Right cardiac atrium (tissue), 5 donors: ENCODE measurements around the gene ABCB10. TPM values are rescaled to one million over a fixed set of nuclear protein-coding genes. Genes with fewer than 3 reads are reported as not detected.
"Not testable (repeated sequence)": the region's sequence is repeated elsewhere in the genome, so short reads cannot be mapped to it uniquely, and the experiment has no call there.

Experiments used
- ATAC-seq, 2 donors: fragments of 200-7000 bp; cut with Tn5 transposase; one replicate each; pipeline versions ENCODE4 v1.8.0 to v1.9.1; 2020; ENCODE audit warnings: moderate library complexity in 2 of 2, mild to moderate bottlenecking in 1 of 2
- DNase-seq, 3 donors: peaks; one replicate each; pipeline ENCODE4 v3.0.0-alpha.2; 2020
- H3K27ac ChIP-seq: one replicate; pipeline ENCODE4 v1.5.1; 2013; ENCODE audit warnings: mild to moderate bottlenecking, low read length, control low read depth, moderate library complexity
- H3K27me3 ChIP-seq: one replicate; pipeline ENCODE4 v1.6.1; 2013; ENCODE audit not compliant: control insufficient read depth, insufficient read depth
- H3K4me1 ChIP-seq: one replicate; pipeline ENCODE4 v1.6.1; 2013; ENCODE audit warnings: low read length; ENCODE audit not compliant: control insufficient read depth, insufficient read depth
- H3K4me3 ChIP-seq: one replicate; pipeline ENCODE4 v1.5.1; 2013; ENCODE audit warnings: low read length, control low read depth
- H3K9me3 ChIP-seq: one replicate; pipeline ENCODE4 v1.6.1; 2013; ENCODE audit warnings: low read length; ENCODE audit not compliant: control insufficient read depth
- WGBS: extraction: QIAGEN DNeasy Blood & Tissue Kit; methylation state at CpG from one replicate; pipeline ENCODE4 v1.1.7; 2013; 5-methylcytosine and 5-hydroxymethylcytosine counted together
- intact Hi-C, 4 donors: fragments of 100-400 bp; cut with DNase I; formaldehyde crosslinking; loops; one replicate each; pipeline versions ENCODE4 v1.11.0 to v1.14.0; 2022 to 2023
- long read RNA-seq, 4 donors: library from polyadenylated mRNA; unstranded; transcript quantifications; one replicate each; pipeline ENCODE4 v2.0.0, GENCODE V29; 2020 to 2021
- polyA plus RNA-seq: library from polyadenylated mRNA; stranded (reverse); fragments of 200-250 nt; gene quantifications from one replicate; pipeline ENCODE4 v1.2.3, GENCODE V29; 2013
- total RNA-seq, 4 donors: library from RNA; stranded (reverse); fragmentation: NEBNext Ultra II Directional; extraction: Animal tissue kit (Norgen Biotek cat#: 25700); gene quantifications; one replicate each; pipeline ENCODE4 v1.2.1, GENCODE V29; 2021
- donor health status: healthy with polysubstance abuse.
- donor health status: DM: no; HTN: yes; CAD: no.
- donor health status: DM: no; HTN: no; CAD: no.
- donor health status: DM: no; HTN: yes; CAD: no; lungs with severe emphysema.
- donor health status: DM: yes; HTN: yes; CAD: no.

ABCB10 gene
- total RNA-seq = 10 to 100 TPM in 3 of 4 donors, 1 to 10 TPM in 1; 9.7 to 15.5 (median 11.5) TPM
- polyA plus RNA-seq = 5.4 TPM
- long read RNA-seq, donor 1, transcript ABCB10-201 (13 exons, 3,857 nt) = major isoform, 33 of 43 reads
- long read RNA-seq, donor 1, partial matches to known transcripts = 5 of 43 reads
- long read RNA-seq, donor 1, other reads (novel, unspliced or antisense) = 5 of 43 reads
- long read RNA-seq, donor 2, transcript ABCB10-201 (13 exons, 3,857 nt) = major isoform, 10 of 11 reads
- long read RNA-seq, donor 2, partial matches to known transcripts = 0 of 11 reads
- long read RNA-seq, donor 2, other reads (novel, unspliced or antisense) = 1 of 11 reads
- long read RNA-seq, donor 3, partial matches to known transcripts = 15 of 17 reads
- long read RNA-seq, donor 3, other reads (novel, unspliced or antisense) = 2 of 17 reads
- long read RNA-seq, donor 4, transcript ABCB10-201 (13 exons, 3,857 nt) = major isoform, 12 of 14 reads
- long read RNA-seq, donor 4, partial matches to known transcripts = 0 of 14 reads
- long read RNA-seq, donor 4, other reads (novel, unspliced or antisense) = 2 of 14 reads

GRCh38 chr1:229558460-229559335 is at the start of gene ABCB10:
Gene ABCB10, minus strand, starts transcription at chr1:229558707. Its CDS starts 55 bp downstream, at chr1:229558652.
- DNase-seq = peak; percentile 97 to 99 (median 98)
- Histone ChIP-seq H3K4me1 (peaks cover 7% of the 10 kb centered on the region), H3K27ac (peak within 1 kb of the TSS; percentile 69), H3K27me3 (no peaks in the 10 kb centered on the region), H3K9me3 (no peaks in the 10 kb centered on the region), H3K4me3 (peak within 1 kb of the TSS; percentile 70)
- WGBS = under 1% methylated on average over 109 of the region's 109 CpGs
- intact Hi-C loops = loop anchor here (2.0 to 10.0 kb wide), 3 partner anchors 66 to 69 kb away; partner anchors contain the start of genes TAF5L (in 4 of the 4) and URB2 (in 4 of the 4)
- peak; percentile 96 for ATAC-seq

- Histone ChIP-seq H3K27ac (no peak overlapping the region), H3K27me3 (no peaks in the 10 kb centered on the region), H3K9me3 (no peaks in the 10 kb centered on the region), H3K4me3 (no peak overlapping the region), H3K4me1 (no peaks in the 10 kb centered on the region)
- 92% methylated on average over 2 of the region's 2 CpGs for WGBS
- intact Hi-C loops = no loop called here
- DNase-seq (no peak), ATAC-seq (no peak)
Observed at GRCh38 chr1:229607370-229607769, 48.9 kb upstream of the ABCB10 start.

- H3K9me3 ChIP-seq = no peaks in the 10 kb centered on the region
- 88% methylated on average over 7 of the region's 7 CpGs for WGBS
- intact Hi-C loops = no loop called here
- DNase-seq (no peak), ATAC-seq (no peak)
- H3K27me3 ChIP-seq = no peaks in the 10 kb centered on the region
- no peaks in the 10 kb centered on the region for H3K4me1 ChIP-seq
- H3K4me3 ChIP-seq = no peak overlapping the region
- no peak overlapping the region for H3K27ac ChIP-seq
Observed at GRCh38 chr1:229603371-229604005, 45.0 kb upstream of the ABCB10 start.

GRCh38 chr1:229600229-229600628 is 41.7 kb upstream of the ABCB10 start:
- Histone ChIP-seq H3K27ac (no peak overlapping the region), H3K4me1 (peaks cover 2% of the 10 kb centered on the region), H3K27me3 (no peaks in the 10 kb centered on the region), H3K4me3 (no peak overlapping the region), H3K9me3 (no peaks in the 10 kb centered on the region)
- DNase-seq (no peak), ATAC-seq (no peak)
- WGBS = 96% methylated on average over 5 of the region's 5 CpGs
- intact Hi-C loops = no loop called here

- 78% methylated on average over 3 of the region's 3 CpGs for WGBS
- Histone ChIP-seq H3K27ac (no peak overlapping the region), H3K9me3 (no peaks in the 10 kb centered on the region), H3K27me3 (no peaks in the 10 kb centered on the region), H3K4me3 (no peak overlapping the region), H3K4me1 (peaks cover 2% of the 10 kb centered on the region)
- peak in 2 of 3 donors; percentile 41 to 58 for DNase-seq
- ATAC-seq = peak in 1 of 2 donors; percentile 74
- intact Hi-C loops = no loop called here
Observed at GRCh38 chr1:229599218-229599954, 40.9 kb upstream of the ABCB10 start.

GRCh38 chr1:229597877-229598276 is 39.4 kb upstream of the ABCB10 start:
- peak overlapping the region; percentile 91 for H3K27ac ChIP-seq
- no peak overlapping the region for H3K4me3 ChIP-seq
- H3K4me1 ChIP-seq = peaks cover 2% of the 10 kb centered on the region
- no peaks in the 10 kb centered on the region for H3K27me3 ChIP-seq
- intact Hi-C loops = no loop called here
- no peaks in the 10 kb centered on the region for H3K9me3 ChIP-seq
- ATAC-seq (no peak), DNase-seq (no peak)
- 53% methylated on average over 3 of the region's 3 CpGs for WGBS

GRCh38 chr1:229596925-229597699 is 38.6 kb upstream of the ABCB10 start:
- intact Hi-C loops = no loop called here
- Histone ChIP-seq H3K27ac (peak overlapping the region; percentile 83), H3K27me3 (no peaks in the 10 kb centered on the region), H3K4me3 (no peak overlapping the region), H3K9me3 (no peaks in the 10 kb centered on the region), H3K4me1 (peaks cover 2% of the 10 kb centered on the region)
- WGBS = 31% methylated on average over 7 of the region's 7 CpGs
- peak; percentile 70 to 80 (median 73) for DNase-seq
- ATAC-seq = peak; percentile 94 to 95

- H3K27ac ChIP-seq, H3K9me3 ChIP-seq, DNase-seq, ATAC-seq, H3K4me1 ChIP-seq, H3K4me3 ChIP-seq, H3K27me3 ChIP-seq, intact Hi-C loops: not testable (repeated sequence)
- WGBS = 98% methylated on average over 7 of the region's 7 CpGs
Observed at GRCh38 chr1:229595876-229596275, 37.4 kb upstream of the ABCB10 start.

- Histone ChIP-seq H3K4me1 (peaks cover 2% of the 10 kb centered on the region), H3K9me3 (no peaks in the 10 kb centered on the region), H3K27me3 (no peaks in the 10 kb centered on the region), H3K4me3 (no peak overlapping the region), H3K27ac (no peak overlapping the region)
- intact Hi-C loops = no loop called here
- ATAC-seq (no peak), DNase-seq (peak in 1 of 3 donors; percentile 38)
- 95% methylated on average over 34 of the region's 34 CpGs for WGBS
Observed at GRCh38 chr1:229594227-229595008, 35.9 kb upstream of the ABCB10 start.
